AG09309 (cell line): ENCODE measurements around the gene ANKRD33B.

ENCODE experiments used
- DNase-seq: peaks from one replicate; pipeline ENCODE4 v3.0.0-alpha.2; 2010; ENCODE audit warnings: low read depth
- H3K4me3 ChIP-seq: 2 replicates; pipeline ENCODE4 v1.5.1; 2011; ENCODE audit warnings: mild to moderate bottlenecking, low read depth, low read length, moderate library complexity; ENCODE audit not compliant: control insufficient read depth
- CTCF ChIP-seq: IDR thresholded peaks from 2 replicates; pipeline ENCODE4 v1.5.1; 2011; ENCODE audit warnings: mild to moderate bottlenecking, low read depth, low read length, inconsistent platforms; ENCODE audit not compliant: insufficient read depth, control insufficient read depth; ENCODE audit errors: missing control alignments

The ANKRD33B gene

GRCh38 chr5:10679336-10679988, 115.6 kb downstream of the ANKRD33B start:
- no peak for TF ChIP-seq CTCF
- no peak overlapping the region for H3K4me3 ChIP-seq
- DNase-seq, result no peak

GRCh38 chr5:10680876-10681481, 117.1 kb downstream of the ANKRD33B start:
- no peak for DNase-seq
- no peak for TF ChIP-seq CTCF
- no peak overlapping the region for H3K4me3 ChIP-seq

GRCh38 chr5:10681731-10682679, 118.1 kb downstream of the ANKRD33B start:
- no peak overlapping the region for H3K4me3 ChIP-seq
- TF ChIP-seq CTCF, result no peak
- DNase-seq, result no peak

- no peak overlapping the region for H3K4me3 ChIP-seq
- TF ChIP-seq CTCF, result no peak
- no peak for DNase-seq
Measured at GRCh38 chr5:10682801-10683525, 119.1 kb downstream of the ANKRD33B start.

GRCh38 chr5:10684303-10685086, 120.6 kb downstream of the ANKRD33B start:
- DNase-seq, result no peak
- H3K4me3 ChIP-seq, result no peak overlapping the region
- TF ChIP-seq CTCF, result no peak
